ENCODE data around the gene CDC45.
"Not testable (repeated sequence)": the region's sequence is repeated elsewhere in the genome, so short reads cannot be mapped to it uniquely, and the experiment has no call there.

CDC45 gene

GRCh38 chr22:19527861-19528417 lies 48.2 kb downstream of the CDC45 start:
- no peak for DNase-seq (ENCODE audit: low read depth, low spot score)

GRCh38 chr22:19529811-19530210 lies 50.1 kb downstream of the CDC45 start:
- DNase-seq (ENCODE audit: low read depth, low spot score) = no peak

GRCh38 chr22:19530751-19531150 lies 51.0 kb downstream of the CDC45 start:
- no peak for DNase-seq (ENCODE audit: low read depth, low spot score)

- not testable (repeated sequence) for DNase-seq (ENCODE audit: low read depth, low spot score)
Measured at GRCh38 chr22:19531327-19531726, 51.6 kb downstream of the CDC45 start.

- DNase-seq (ENCODE audit: low read depth, low spot score) = no peak
Measured at GRCh38 chr22:19533049-19533626, 53.4 kb downstream of the CDC45 start.

GRCh38 chr22:19533857-19534256 lies 54.1 kb downstream of the CDC45 start:
- no peak for DNase-seq (ENCODE audit: low read depth, low spot score)

GRCh38 chr22:19535001-19535400 lies 55.3 kb downstream of the CDC45 start:
- no peak for DNase-seq (ENCODE audit: low read depth, low spot score)

- DNase-seq (ENCODE audit: low read depth, low spot score) = no peak
Measured at GRCh38 chr22:19536564-19536963, 56.8 kb downstream of the CDC45 start.

- DNase-seq (ENCODE audit: low read depth, low spot score) = no peak
Measured at GRCh38 chr22:19537941-19538488, 58.3 kb downstream of the CDC45 start.

GRCh38 chr22:19540394-19540793 lies 60.7 kb downstream of the CDC45 start:
- DNase-seq (ENCODE audit: low read depth, low spot score) = no peak

- no peak for DNase-seq (ENCODE audit: low read depth, low spot score)
Measured at GRCh38 chr22:19543970-19544708, 64.4 kb downstream of the CDC45 start.

- no peak for DNase-seq (ENCODE audit: low read depth, low spot score)
Measured at GRCh38 chr22:19545935-19546207, 66.2 kb downstream of the CDC45 start.

- DNase-seq (ENCODE audit: low read depth, low spot score) = no peak
Measured at GRCh38 chr22:19546680-19547079, 67.0 kb downstream of the CDC45 start.

GRCh38 chr22:19547620-19548019 lies 67.9 kb downstream of the CDC45 start:
- no peak for DNase-seq (ENCODE audit: low read depth, low spot score)

GRCh38 chr22:19548427-19548826 lies 68.7 kb downstream of the CDC45 start:
- not testable (repeated sequence) for DNase-seq (ENCODE audit: low read depth, low spot score)

GRCh38 chr22:19548964-19549363 lies 69.2 kb downstream of the CDC45 start:
- DNase-seq (ENCODE audit: low read depth, low spot score) = no peak

GRCh38 chr22:19549428-19549827 lies 69.7 kb downstream of the CDC45 start:
- DNase-seq (ENCODE audit: low read depth, low spot score) = no peak

- DNase-seq (ENCODE audit: low read depth, low spot score) = no peak
Measured at GRCh38 chr22:19550382-19550781, 70.7 kb downstream of the CDC45 start.

GRCh38 chr22:19553201-19553600 lies 73.5 kb downstream of the CDC45 start:
- no peak for DNase-seq (ENCODE audit: low read depth, low spot score)

- DNase-seq (ENCODE audit: low read depth, low spot score) = peak; percentile 47
Measured at GRCh38 chr22:19554834-19555404, 75.2 kb downstream of the CDC45 start.

- DNase-seq (ENCODE audit: low read depth, low spot score) = no peak
Measured at GRCh38 chr22:19555651-19556050, 75.9 kb downstream of the CDC45 start.

GRCh38 chr22:19556963-19557545 lies 77.3 kb downstream of the CDC45 start:
- no peak for DNase-seq (ENCODE audit: low read depth, low spot score)
